Hepatocyte (in vitro differentiated cells): ENCODE data around the gene SERP2. TPM values are rescaled to one million over a fixed set of nuclear protein-coding genes. Genes with fewer than 3 reads are reported as not detected.

Experiments used
- DNase-seq: peaks from one replicate; pipeline ENCODE4 v3.0.0-alpha.2; 2016; ENCODE audit warnings: low spot score
- H2AFZ ChIP-seq: fragments of 200-600 bp; sonication (generic); 2 replicates; pipeline ENCODE4 v1.6.0; 2016; ENCODE audit warnings: antibody characterized with exemption, mild to moderate bottlenecking
- H3K27ac ChIP-seq: fragments of 200-600 bp; sonication (generic); 2 replicates; pipeline ENCODE4 v1.5.1; 2016; ENCODE audit warnings: mild to moderate bottlenecking
- H3K27me3 ChIP-seq: fragments of 200-600 bp; sonication (generic); 2 replicates; pipeline ENCODE4 v1.6.1; 2016
- H3K36me3 ChIP-seq: fragments of 200-600 bp; sonication (generic); replicated peaks from 2 replicates; pipeline ENCODE4 v1.5.1; 2016; ENCODE audit warnings: low read depth; ENCODE audit not compliant: insufficient read depth
- H3K4me1 ChIP-seq: fragments of 200-600 bp; sonication (generic); 2 replicates; pipeline ENCODE4 v1.5.1; 2016; ENCODE audit warnings: mild to moderate bottlenecking, moderate library complexity; ENCODE audit not compliant: insufficient read depth
- H3K4me2 ChIP-seq: fragments of 200-600 bp; sonication (generic); 2 replicates; pipeline ENCODE4 v1.6.0; 2016
- H3K4me3 ChIP-seq: fragments of 200-600 bp; sonication (generic); 2 replicates; pipeline ENCODE4 v1.5.1; 2016; ENCODE audit warnings: mild to moderate bottlenecking
- H3K79me2 ChIP-seq: fragments of 200-600 bp; sonication (generic); 2 replicates; pipeline ENCODE4 v1.6.0; 2017; ENCODE audit warnings: mild to moderate bottlenecking
- H3K9me2 ChIP-seq: fragments of 200-600 bp; sonication (generic); replicated peaks from 2 replicates; pipeline ENCODE4 v1.6.0; 2017; ENCODE audit warnings: mild to moderate bottlenecking; ENCODE audit not compliant: insufficient read depth
- H3K9me3 ChIP-seq: fragments of 200-600 bp; sonication (generic); 2 replicates; pipeline ENCODE4 v1.5.1; 2016; ENCODE audit warnings: low read depth, mild to moderate bottlenecking
- H4K20me1 ChIP-seq: fragments of 200-600 bp; sonication (generic); 2 replicates; pipeline ENCODE4 v1.6.0; 2016; ENCODE audit warnings: mild to moderate bottlenecking; ENCODE audit not compliant: insufficient read depth, poor library complexity, severe bottlenecking
- EZH2 ChIP-seq: fragments of 200-600 bp; sonication (generic); IDR thresholded peaks from 2 replicates; pipeline ENCODE4 v1.6.1; 2016; ENCODE audit warnings: antibody characterized with exemption, mild to moderate bottlenecking, borderline replicate concordance
- EZH2phosphoT487 ChIP-seq: fragments of 200-600 bp; sonication (generic); IDR thresholded peaks from one replicate; pipeline ENCODE4 v1.6.1; 2018; ENCODE audit warnings: antibody characterized with exemption, mild to moderate bottlenecking, low read depth, moderate library complexity; ENCODE audit not compliant: unreplicated experiment, severe bottlenecking
- WGBS: methylation state at CpG from one replicate; pipeline ENCODE4 v1.1.6; 2016; ENCODE audit warnings: low lambda C conversion rate; ENCODE audit errors: missing lambda C conversion rate; 5-methylcytosine and 5-hydroxymethylcytosine counted together
- polyA plus RNA-seq: library from polyadenylated mRNA; unstranded; fragments of >200 nt; fragmentation: Nextera tagmentation; extraction: Ambion mirVana; gene quantifications from 2 replicates; pipeline ENCODE4 v1.2.1, GENCODE V29; 2016
- total RNA-seq: library from RNA; depleted of rRNA; stranded (reverse); fragments of >200 nt; gene quantifications from 2 replicates; pipeline ENCODE4 v1.2.3, GENCODE V29; 2014
- TF ChIP-seq, protein P1 (sequence below): fragments of 200-600 bp; sonication (generic); IDR thresholded peaks from 2 replicates; pipeline ENCODE4 v1.5.1; 2016; ENCODE audit warnings: antibody characterized with exemption, mild to moderate bottlenecking; ENCODE audit not compliant: poor library complexity

Gene SERP2
- total and polyA plus RNA-seq, 2 experiments from 2014 or later, result 1.8 to 7.7 TPM

- TF ChIP-seq, protein P1, sequence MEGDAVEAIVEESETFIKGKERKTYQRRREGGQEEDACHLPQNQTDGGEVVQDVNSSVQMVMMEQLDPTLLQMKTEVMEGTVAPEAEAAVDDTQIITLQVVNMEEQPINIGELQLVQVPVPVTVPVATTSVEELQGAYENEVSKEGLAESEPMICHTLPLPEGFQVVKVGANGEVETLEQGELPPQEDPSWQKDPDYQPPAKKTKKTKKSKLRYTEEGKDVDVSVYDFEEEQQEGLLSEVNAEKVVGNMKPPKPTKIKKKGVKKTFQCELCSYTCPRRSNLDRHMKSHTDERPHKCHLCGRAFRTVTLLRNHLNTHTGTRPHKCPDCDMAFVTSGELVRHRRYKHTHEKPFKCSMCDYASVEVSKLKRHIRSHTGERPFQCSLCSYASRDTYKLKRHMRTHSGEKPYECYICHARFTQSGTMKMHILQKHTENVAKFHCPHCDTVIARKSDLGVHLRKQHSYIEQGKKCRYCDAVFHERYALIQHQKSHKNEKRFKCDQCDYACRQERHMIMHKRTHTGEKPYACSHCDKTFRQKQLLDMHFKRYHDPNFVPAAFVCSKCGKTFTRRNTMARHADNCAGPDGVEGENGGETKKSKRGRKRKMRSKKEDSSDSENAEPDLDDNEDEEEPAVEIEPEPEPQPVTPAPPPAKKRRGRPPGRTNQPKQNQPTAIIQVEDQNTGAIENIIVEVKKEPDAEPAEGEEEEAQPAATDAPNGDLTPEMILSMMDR, result no peak
- TF ChIP-seq EZH2, result no peak
- TF ChIP-seq EZH2phosphoT487, result no peak
- DNase-seq, result no peak
- H2AFZ ChIP-seq, result no peak overlapping the region
- no peaks in the 10 kb centered on the region for H3K79me2 ChIP-seq
- H3K4me2 ChIP-seq, result no peak overlapping the region
- H4K20me1 ChIP-seq, result no peaks in the 10 kb centered on the region
- no peak overlapping the region for H3K4me3 ChIP-seq
- H3K9me2 ChIP-seq, result no peaks in the 10 kb centered on the region
- no peaks in the 10 kb centered on the region for H3K9me3 ChIP-seq
- H3K27me3 ChIP-seq, result no peaks in the 10 kb centered on the region
- H3K27ac ChIP-seq, result no peak overlapping the region
- 100% methylated on average over 1 of the region's 1 CpG for WGBS
- no peaks in the 10 kb centered on the region for H3K36me3 ChIP-seq
- H3K4me1 ChIP-seq, result peaks cover 36% of the 10 kb centered on the region
Observed at GRCh38 chr13:44384778-44385177, 11.2 kb downstream of the SERP2 start.

DNA sequence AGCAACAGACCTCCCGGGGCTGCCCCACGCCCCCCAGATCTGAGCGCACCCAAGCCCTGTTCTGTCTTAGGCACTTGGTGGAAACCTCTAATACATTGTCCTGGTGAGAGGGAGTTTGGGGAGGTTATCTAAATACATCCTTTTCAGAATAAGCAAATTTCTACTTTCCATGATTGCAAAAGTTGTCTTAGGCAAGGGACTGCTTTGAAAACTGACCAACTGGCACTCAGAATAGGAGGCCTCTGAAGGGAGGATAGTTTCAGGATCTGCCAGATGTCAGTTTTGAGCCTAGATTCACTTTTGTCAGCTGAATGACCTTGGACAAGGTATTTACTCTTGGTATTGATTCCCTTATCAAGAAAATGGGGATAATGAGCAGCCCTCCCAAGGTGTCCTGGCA is 11.8 kb downstream of the SERP2 start:
- TF ChIP-seq EZH2, result no peak
- TF ChIP-seq, protein P1, result no peak
- TF ChIP-seq EZH2phosphoT487, result no peak
- no peak overlapping the region for H3K4me3 ChIP-seq
- no peak overlapping the region for H3K4me2 ChIP-seq
- no peaks in the 10 kb centered on the region for H3K9me3 ChIP-seq
- peaks cover 36% of the 10 kb centered on the region for H3K4me1 ChIP-seq
- no peaks in the 10 kb centered on the region for H3K79me2 ChIP-seq
- H4K20me1 ChIP-seq, result no peaks in the 10 kb centered on the region
- H3K27ac ChIP-seq, result no peak overlapping the region
- 90% methylated on average over 3 of the region's 3 CpGs for WGBS
- H3K9me2 ChIP-seq, result no peaks in the 10 kb centered on the region
- no peaks in the 10 kb centered on the region for H3K36me3 ChIP-seq
- no peak for DNase-seq
- no peak overlapping the region for H2AFZ ChIP-seq
- H3K27me3 ChIP-seq, result no peaks in the 10 kb centered on the region

GRCh38 chr13:44385847-44386246 is 12.2 kb downstream of the SERP2 start:
- Histone ChIP-seq H3K4me1 (peaks cover 36% of the 10 kb centered on the region), H3K4me3 (no peak overlapping the region), H3K9me2 (no peaks in the 10 kb centered on the region), H4K20me1 (no peaks in the 10 kb centered on the region), H3K27ac (no peak overlapping the region), H3K36me3 (no peaks in the 10 kb centered on the region), H3K4me2 (no peak overlapping the region), H3K27me3 (no peaks in the 10 kb centered on the region), H3K79me2 (no peaks in the 10 kb centered on the region), H2AFZ (no peak overlapping the region), H3K9me3 (no peaks in the 10 kb centered on the region)
- 72% methylated on average over 6 of the region's 6 CpGs for WGBS
- DNase-seq, result no peak
- TF ChIP-seq EZH2 (no peak), EZH2phosphoT487 (no peak)
- TF ChIP-seq, protein P1, result no peak
